Breast epithelium (tissue), 4 donors: ENCODE data around the gene PFKP. TPM values are rescaled to one million over a fixed set of nuclear protein-coding genes. Genes with fewer than 3 reads are reported as not detected.

Experiments
- DNase-seq, 2 donors: peaks; one replicate each; pipeline ENCODE4 v3.0.0-alpha.2; 2019; ENCODE audit warnings: low spot score in 2 of 2
- H3K27ac ChIP-seq, 2 donors: fragments of 200-600 bp; sonication (generic) in 1 of 2; one replicate each; pipeline ENCODE4 v1.5.1; 2016 to 2019; ENCODE audit warnings: mild to moderate bottlenecking in 1 of 2
- H3K27me3 ChIP-seq, 2 donors: fragments of 200-600 bp; sonication (generic) in 1 of 2; one replicate each; pipeline versions ENCODE4 v1.5.1 to v1.6.0; 2017 to 2019; ENCODE audit warnings: control low read depth in 1 of 2, mild to moderate bottlenecking in 1 of 2
- H3K36me3 ChIP-seq: fragments of 200-600 bp; one replicate; pipeline ENCODE4 v1.5.1; 2019
- H3K4me1 ChIP-seq, 2 donors: fragments of 200-600 bp; sonication (generic); one replicate each; pipeline ENCODE4 v1.5.1; 2016 to 2019; ENCODE audit warnings: control low read depth in 1 of 2
- H3K4me3 ChIP-seq, 3 donors: fragments of 200-600 bp; sonication (generic); 1 replicate in 2 of 3; 2 replicates in 1 of 3; pipeline ENCODE4 v1.5.1; 2016 to 2019; ENCODE audit warnings: mild to moderate bottlenecking in 3 of 3, moderate library complexity in 2 of 3
- H3K9me3 ChIP-seq, 2 donors: fragments of 200-600 bp; sonication (generic) in 1 of 2; one replicate each; pipeline ENCODE4 v1.5.1; 2016 to 2019; ENCODE audit warnings: control low read depth in 1 of 2
- POLR2A ChIP-seq: fragments of 450-650 bp; IDR thresholded peaks from one replicate; pipeline ENCODE4 v1.6.1; 2016; ENCODE audit warnings: antibody characterized with exemption, mild to moderate bottlenecking, moderate library complexity
- POLR2AphosphoS5 ChIP-seq, 3 donors: sonication (generic); formaldehyde crosslinking; IDR thresholded peaks; one replicate each; pipeline ENCODE4 v1.6.1; 2017; ENCODE audit warnings: antibody characterized with exemption in 3 of 3
- intact Hi-C: fragments of 100-400 bp; cut with DNase I; formaldehyde crosslinking; loops from one replicate; pipeline ENCODE4 v1.15.1; 2023; ENCODE audit warnings: low total_unique reads
- total RNA-seq, 3 donors: library from RNA; depleted of rRNA; stranded (reverse); fragments of >200 nt; gene quantifications; one replicate each; pipeline ENCODE4 v1.1.0, GENCODE V29; 2016
- TF ChIP-seq, protein P1 (sequence below), 3 donors: fragments of 450-650 bp; IDR thresholded peaks; one replicate each; pipeline ENCODE4 v1.5.1; 2016 to 2017; ENCODE audit warnings: antibody characterized with exemption in 3 of 3, mild to moderate bottlenecking in 3 of 3, moderate library complexity in 3 of 3

PFKP gene
- total RNA-seq, 3 donors from 2014 or later: 16.0 to 37.0 (median 32.9) TPM

DNA sequence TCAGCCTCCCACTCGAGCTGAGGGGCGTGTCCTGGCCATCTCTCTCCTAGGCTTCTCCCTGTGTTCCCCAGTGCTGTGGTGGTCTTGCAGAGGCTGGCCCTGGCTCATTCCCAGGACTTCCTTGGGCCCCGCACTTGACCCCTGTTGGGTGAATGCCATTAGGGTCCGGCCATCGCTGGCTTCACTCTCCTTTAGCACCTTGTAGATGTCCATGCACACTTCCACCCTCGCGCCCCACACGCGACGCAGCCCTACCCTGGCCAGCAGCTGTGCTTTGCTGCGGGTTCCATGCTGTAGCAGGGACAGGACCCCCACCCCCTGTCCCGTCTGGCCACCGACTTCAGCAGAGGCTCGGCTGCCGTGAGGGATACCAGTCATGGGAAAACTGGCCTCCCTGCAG, 58.9 kb downstream of the PFKP start:
- TF ChIP-seq POLR2AphosphoS5 (IDR thresholded peaks at IDR 0.05) (no peak), POLR2A (no peak)
- TF ChIP-seq, protein P1, sequence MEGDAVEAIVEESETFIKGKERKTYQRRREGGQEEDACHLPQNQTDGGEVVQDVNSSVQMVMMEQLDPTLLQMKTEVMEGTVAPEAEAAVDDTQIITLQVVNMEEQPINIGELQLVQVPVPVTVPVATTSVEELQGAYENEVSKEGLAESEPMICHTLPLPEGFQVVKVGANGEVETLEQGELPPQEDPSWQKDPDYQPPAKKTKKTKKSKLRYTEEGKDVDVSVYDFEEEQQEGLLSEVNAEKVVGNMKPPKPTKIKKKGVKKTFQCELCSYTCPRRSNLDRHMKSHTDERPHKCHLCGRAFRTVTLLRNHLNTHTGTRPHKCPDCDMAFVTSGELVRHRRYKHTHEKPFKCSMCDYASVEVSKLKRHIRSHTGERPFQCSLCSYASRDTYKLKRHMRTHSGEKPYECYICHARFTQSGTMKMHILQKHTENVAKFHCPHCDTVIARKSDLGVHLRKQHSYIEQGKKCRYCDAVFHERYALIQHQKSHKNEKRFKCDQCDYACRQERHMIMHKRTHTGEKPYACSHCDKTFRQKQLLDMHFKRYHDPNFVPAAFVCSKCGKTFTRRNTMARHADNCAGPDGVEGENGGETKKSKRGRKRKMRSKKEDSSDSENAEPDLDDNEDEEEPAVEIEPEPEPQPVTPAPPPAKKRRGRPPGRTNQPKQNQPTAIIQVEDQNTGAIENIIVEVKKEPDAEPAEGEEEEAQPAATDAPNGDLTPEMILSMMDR (IDR thresholded peaks at IDR 0.05): no peak
- Histone ChIP-seq H3K27me3 (no peaks in the 10 kb centered on the region), H3K9me3 (no peaks in the 10 kb centered on the region), H3K4me1 (peaks cover 0 to 9% of the 10 kb centered on the region in 2 donors), H3K27ac (peak overlapping the region; percentile 13 to 57), H3K36me3 (no peaks in the 10 kb centered on the region), H3K4me3 (no peak overlapping the region)
- no peak for DNase-seq
- intact Hi-C loops: no loop called here

DNA sequence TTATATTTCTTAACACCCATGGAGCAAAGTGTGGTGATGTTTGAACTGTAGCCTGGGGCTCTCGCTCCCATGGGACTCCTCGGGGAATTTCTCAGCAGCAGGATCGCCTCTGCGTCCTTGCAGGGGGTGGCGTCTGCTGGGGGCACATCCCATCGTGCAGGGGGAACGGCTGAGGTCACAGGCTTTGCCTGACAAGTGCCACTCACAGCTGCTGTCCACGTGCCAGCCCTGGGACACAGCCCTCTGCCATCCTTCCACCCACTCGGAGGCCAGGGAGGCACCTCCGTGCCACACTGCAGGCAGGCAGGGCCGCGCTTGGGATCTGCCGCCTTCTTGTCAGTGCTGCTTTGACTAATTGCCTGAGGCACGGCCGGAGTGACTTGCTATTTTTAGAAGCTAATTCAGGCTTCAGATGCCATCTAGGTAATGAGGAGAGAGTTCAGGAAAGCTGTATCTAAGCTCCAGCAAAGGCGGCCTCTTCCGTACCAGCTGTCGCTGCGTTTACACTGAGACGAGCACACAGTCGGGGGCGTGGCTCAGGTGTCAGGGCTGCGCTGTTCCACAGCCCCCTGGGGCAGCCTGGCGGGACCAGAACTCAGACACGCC, 59.5 kb downstream of the PFKP start:
- peak overlapping the region in 1 of 3 donors; percentile 45 for H3K4me3 ChIP-seq
- intact Hi-C loops: no loop called here
- DNase-seq: peak in 1 of 2 donors; percentile 52
- H3K9me3 ChIP-seq: no peaks in the 10 kb centered on the region
- H3K36me3 ChIP-seq: no peaks in the 10 kb centered on the region
- peak overlapping the region; percentile 13 to 57 for H3K27ac ChIP-seq
- H3K27me3 ChIP-seq: no peaks in the 10 kb centered on the region
- peaks cover 0 to 9% of the 10 kb centered on the region in 2 donors for H3K4me1 ChIP-seq
- TF ChIP-seq POLR2AphosphoS5 (IDR thresholded peaks at IDR 0.05) (no peak), POLR2A (no peak)
- TF ChIP-seq, protein P1 (IDR thresholded peaks at IDR 0.05): no peak

- Histone ChIP-seq H3K9me3 (no peaks in the 10 kb centered on the region), H3K4me1 (peaks cover 0 to 9% of the 10 kb centered on the region in 2 donors), H3K27me3 (no peaks in the 10 kb centered on the region), H3K4me3 (no peak overlapping the region), H3K27ac (no peak overlapping the region), H3K36me3 (no peaks in the 10 kb centered on the region)
- TF ChIP-seq, protein P1 (IDR thresholded peaks at IDR 0.05): no peak
- TF ChIP-seq POLR2A (no peak), POLR2AphosphoS5 (IDR thresholded peaks at IDR 0.05) (no peak)
- DNase-seq: no peak
- intact Hi-C loops: no loop called here
Observed at GRCh38 chr10:3127921-3128320, 60.6 kb downstream of the PFKP start.

DNA sequence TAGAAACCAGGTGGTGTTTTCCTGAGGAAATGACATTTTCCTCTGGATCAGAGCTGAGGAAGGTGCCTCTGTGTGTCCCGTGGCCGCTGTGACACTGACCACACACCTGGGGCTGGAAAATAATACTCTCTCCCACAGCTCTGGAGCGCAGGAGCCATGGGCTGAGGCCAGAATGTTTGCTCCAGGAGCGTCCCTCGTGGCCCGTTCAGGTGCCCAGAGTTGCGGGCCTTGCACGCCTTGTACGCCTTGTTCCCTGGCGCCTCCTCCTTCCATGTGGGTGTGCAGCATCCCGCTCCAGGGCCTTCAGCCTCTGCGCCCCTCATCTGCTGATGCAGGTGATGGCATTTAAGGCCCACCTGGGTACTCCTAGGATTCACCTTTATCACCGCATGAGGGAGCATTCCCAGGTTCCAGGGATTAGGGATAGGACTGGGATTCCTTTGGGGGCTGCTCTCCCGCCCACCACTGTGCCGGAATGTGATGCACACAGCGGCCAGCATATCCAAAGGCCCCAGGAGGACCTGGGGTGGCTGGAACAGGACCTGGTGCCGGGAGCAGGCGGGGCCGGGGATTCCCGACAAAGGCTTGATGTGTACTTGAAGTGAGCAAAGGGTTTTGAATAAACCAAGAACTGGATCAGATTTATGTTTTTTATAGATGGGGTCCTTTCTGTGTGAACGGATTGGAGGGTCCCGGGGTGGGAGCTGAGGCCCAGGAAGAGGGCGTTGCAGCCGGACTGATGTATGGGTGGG, 61.2 kb downstream of the PFKP start:
- H3K27me3 ChIP-seq: no peaks in the 10 kb centered on the region
- TF ChIP-seq POLR2A (no peak), POLR2AphosphoS5 (IDR thresholded peaks at IDR 0.05) (no peak)
- TF ChIP-seq, protein P1 (IDR thresholded peaks at IDR 0.05): no peak
- no peak for DNase-seq
- H3K4me3 ChIP-seq: no peak overlapping the region
- no peak overlapping the region for H3K27ac ChIP-seq
- intact Hi-C loops: no loop called here
- H3K36me3 ChIP-seq: no peaks in the 10 kb centered on the region
- H3K4me1 ChIP-seq: peaks cover 0 to 9% of the 10 kb centered on the region in 2 donors
- H3K9me3 ChIP-seq: no peaks in the 10 kb centered on the region
